ENCODE results near the gene ADAM11. TPM values are rescaled to one million over a fixed set of nuclear protein-coding genes. Genes with fewer than 3 reads are reported as not detected.

The ADAM11 gene
- total and polyA plus RNA-seq, 8 donors = 0.13 to 4.2 (median 2.7) TPM

GRCh38 chr17:44777394-44778348 is 18.9 kb downstream of the ADAM11 start:
- Histone ChIP-seq H3K36me3 (no peaks in the 10 kb centered on the region), H3K4me3 (no peak overlapping the region), H3K27me3 (peaks cover 0 to 56% of the 10 kb centered on the region in 2 donors), H3K4me1 (peaks cover 8 to 36% of the 10 kb centered on the region in 2 donors), H3K9me3 (no peaks in the 10 kb centered on the region), H3K27ac (no peak overlapping the region)
- DNase-seq = no peak
- no peak for ATAC-seq
- intact Hi-C loops (cut with DNase I) = loop anchor here (5.0 to 10.0 kb wide), 3 partner anchors 87 to 237 kb away; no protein-coding TSS in a partner anchor
- TF ChIP-seq, protein P1, sequence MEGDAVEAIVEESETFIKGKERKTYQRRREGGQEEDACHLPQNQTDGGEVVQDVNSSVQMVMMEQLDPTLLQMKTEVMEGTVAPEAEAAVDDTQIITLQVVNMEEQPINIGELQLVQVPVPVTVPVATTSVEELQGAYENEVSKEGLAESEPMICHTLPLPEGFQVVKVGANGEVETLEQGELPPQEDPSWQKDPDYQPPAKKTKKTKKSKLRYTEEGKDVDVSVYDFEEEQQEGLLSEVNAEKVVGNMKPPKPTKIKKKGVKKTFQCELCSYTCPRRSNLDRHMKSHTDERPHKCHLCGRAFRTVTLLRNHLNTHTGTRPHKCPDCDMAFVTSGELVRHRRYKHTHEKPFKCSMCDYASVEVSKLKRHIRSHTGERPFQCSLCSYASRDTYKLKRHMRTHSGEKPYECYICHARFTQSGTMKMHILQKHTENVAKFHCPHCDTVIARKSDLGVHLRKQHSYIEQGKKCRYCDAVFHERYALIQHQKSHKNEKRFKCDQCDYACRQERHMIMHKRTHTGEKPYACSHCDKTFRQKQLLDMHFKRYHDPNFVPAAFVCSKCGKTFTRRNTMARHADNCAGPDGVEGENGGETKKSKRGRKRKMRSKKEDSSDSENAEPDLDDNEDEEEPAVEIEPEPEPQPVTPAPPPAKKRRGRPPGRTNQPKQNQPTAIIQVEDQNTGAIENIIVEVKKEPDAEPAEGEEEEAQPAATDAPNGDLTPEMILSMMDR (IDR thresholded peaks at IDR 0.05) = no peak

GRCh38 chr17:44778656-44779210 is 19.9 kb downstream of the ADAM11 start:
- H3K36me3 ChIP-seq = no peaks in the 10 kb centered on the region
- peak overlapping the region in 1 of 2 donors; percentile 23 for H3K4me3 ChIP-seq
- peaks cover 0 to 45% of the 10 kb centered on the region in 2 donors for H3K27me3 ChIP-seq
- DNase-seq (no peak), ATAC-seq (no peak)
- intact Hi-C loops (cut with DNase I) = loop anchor here (5.0 to 10.0 kb wide), 3 partner anchors 86 to 236 kb away; no protein-coding TSS in a partner anchor
- H3K4me1 ChIP-seq = peaks cover 8 to 36% of the 10 kb centered on the region in 2 donors
- no peak overlapping the region for H3K27ac ChIP-seq
- TF ChIP-seq, protein P1 (IDR thresholded peaks at IDR 0.05) = no peak
- H3K9me3 ChIP-seq = no peaks in the 10 kb centered on the region

DNA sequence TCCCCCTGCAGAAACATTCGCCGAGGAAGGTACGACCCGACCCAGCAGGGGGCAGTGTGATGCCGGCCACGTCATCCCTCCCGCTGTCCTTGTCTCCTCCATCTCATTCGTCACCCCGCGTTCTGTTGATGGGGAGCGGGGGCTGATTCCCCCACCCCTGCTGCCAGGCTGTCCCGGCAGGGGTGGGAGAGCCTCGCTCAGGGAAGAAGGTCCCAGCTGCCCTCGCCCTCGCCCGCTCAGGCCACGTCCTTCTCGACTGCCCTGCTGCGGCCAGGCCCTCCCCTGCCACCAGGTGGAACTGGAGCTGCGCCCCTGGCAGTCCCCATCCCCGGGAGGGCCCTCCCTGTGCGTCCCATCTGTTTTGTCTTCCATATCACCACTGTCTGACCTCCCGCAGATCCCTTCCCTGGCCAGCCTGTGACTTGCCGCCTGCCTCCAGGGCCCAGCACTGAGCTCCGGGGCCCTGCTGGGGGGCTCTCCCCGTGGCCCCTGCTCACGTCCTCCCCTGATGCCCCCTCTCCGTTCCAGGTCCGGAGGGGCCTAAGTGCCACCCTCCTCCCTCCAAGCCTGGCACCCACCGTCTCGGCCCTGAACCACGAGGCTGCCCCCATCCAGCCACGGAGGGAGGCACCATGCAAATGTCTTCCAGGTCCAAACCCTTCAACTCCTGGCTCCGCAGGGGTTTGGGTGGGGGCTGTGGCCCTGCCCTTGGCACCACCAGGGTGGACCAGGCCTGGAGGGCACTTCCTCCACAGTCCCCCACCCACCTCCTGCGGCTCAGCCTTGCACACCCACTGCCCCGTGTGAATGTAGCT is 20.6 kb downstream of the ADAM11 start:
- H3K27me3 ChIP-seq = peaks cover 0 to 38% of the 10 kb centered on the region in 2 donors
- H3K9me3 ChIP-seq = no peaks in the 10 kb centered on the region
- no peaks in the 10 kb centered on the region for H3K36me3 ChIP-seq
- intact Hi-C loops (cut with DNase I) = loop anchor here (5.0 to 10.0 kb wide), 3 partner anchors 85 to 235 kb away; no protein-coding TSS in a partner anchor
- TF ChIP-seq, protein P1 (IDR thresholded peaks at IDR 0.05) = peak; percentile 85 to 86
- peak overlapping the region; percentile 7 to 23 for H3K4me3 ChIP-seq
- peak; percentile 77 to 92 (median 84) for DNase-seq
- H3K4me1 ChIP-seq = peaks cover 8 to 36% of the 10 kb centered on the region in 2 donors
- ATAC-seq = peak; percentile 45
- H3K27ac ChIP-seq = no peak overlapping the region

DNA sequence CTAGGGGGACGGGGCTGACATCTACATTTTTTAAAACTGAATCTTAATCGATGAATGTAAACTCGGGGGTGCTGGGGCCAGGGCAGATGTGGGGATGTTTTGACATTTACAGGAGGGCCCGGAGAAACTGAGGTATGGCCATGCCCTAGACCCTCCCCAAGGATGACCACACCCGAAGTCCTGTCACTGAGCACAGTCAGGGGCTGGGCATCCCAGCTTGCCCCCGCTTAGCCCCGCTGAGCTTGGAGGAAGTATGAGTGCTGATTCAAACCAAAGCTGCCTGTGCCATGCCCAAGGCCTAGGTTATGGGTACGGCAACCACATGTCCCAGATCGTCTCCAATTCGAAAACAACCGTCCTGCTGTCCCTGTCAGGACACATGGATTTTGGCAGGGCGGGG is 21.4 kb downstream of the ADAM11 start:
- Histone ChIP-seq H3K27ac (no peak overlapping the region), H3K4me1 (peaks cover 5 to 29% of the 10 kb centered on the region in 2 donors), H3K9me3 (no peaks in the 10 kb centered on the region), H3K36me3 (no peaks in the 10 kb centered on the region), H3K4me3 (no peak overlapping the region), H3K27me3 (peaks cover 0 to 37% of the 10 kb centered on the region in 2 donors)
- intact Hi-C loops (cut with DNase I) = no loop called here
- no peak for ATAC-seq
- TF ChIP-seq, protein P1 (IDR thresholded peaks at IDR 0.05) = no peak
- DNase-seq = no peak
